MM.1S (cell line): ENCODE results near the gene HERPUD2.
A peak's percentile ranks its signal among the peaks of the same experiment; 100 is the strongest.

Source experiments
- DNase-seq: peaks from one replicate; pipeline ENCODE4 v3.0.0-alpha.2; 2015
- H2AFZ ChIP-seq: fragments of 300-600 bp; sonication (generic); 2 replicates; pipeline ENCODE4 v1.6.0; 2016; ENCODE audit warnings: antibody characterized with exemption, low read length
- H3F3A ChIP-seq: fragments of 300-600 bp; sonication (generic); 2 replicates; pipeline ENCODE4 v1.6.1; 2016; ENCODE audit warnings: mild to moderate bottlenecking, antibody characterized with exemption, low read length, moderate library complexity, mixed read lengths; ENCODE audit not compliant: insufficient read depth
- H3K27ac ChIP-seq: fragments of 300-600 bp; sonication (generic); 2 replicates; pipeline ENCODE4 v1.5.1; 2016; ENCODE audit warnings: mild to moderate bottlenecking, low read length
- H3K27me3 ChIP-seq: fragments of 300-600 bp; sonication (generic); replicated peaks from 2 replicates; pipeline ENCODE4 v1.6.0; 2016; ENCODE audit warnings: low read length; ENCODE audit not compliant: insufficient read depth
- H3K36me3 ChIP-seq: fragments of 300-600 bp; sonication (generic); replicated peaks from 2 replicates; pipeline ENCODE4 v1.6.1; 2016; ENCODE audit warnings: mild to moderate bottlenecking, low read length, mixed read lengths; ENCODE audit not compliant: insufficient read depth
- H3K4me1 ChIP-seq: fragments of 300-600 bp; sonication (generic); 2 replicates; pipeline ENCODE4 v1.6.1; 2016; ENCODE audit warnings: low read length, mixed read lengths
- H3K4me2 ChIP-seq: fragments of 300-600 bp; sonication (generic); 2 replicates; pipeline ENCODE4 v1.6.0; 2016; ENCODE audit warnings: low read depth, low read length
- H3K4me3 ChIP-seq: fragments of 300-600 bp; sonication (generic); 2 replicates; pipeline ENCODE4 v1.5.1; 2016; ENCODE audit warnings: low read length, mixed read lengths
- H3K79me2 ChIP-seq: fragments of 300-600 bp; sonication (generic); 2 replicates; pipeline ENCODE4 v1.6.1; 2016; ENCODE audit warnings: mixed run types, low read length, mixed read lengths
- H3K9ac ChIP-seq: fragments of 300-600 bp; sonication (generic); 2 replicates; pipeline ENCODE4 v1.6.1; 2016; ENCODE audit warnings: low read length, mixed read lengths
- H3K9me2 ChIP-seq: fragments of 300-600 bp; sonication (generic); replicated peaks from 2 replicates; pipeline ENCODE4 v1.6.1; 2016; ENCODE audit warnings: mild to moderate bottlenecking, low read length, mixed read lengths; ENCODE audit not compliant: insufficient read depth
- H3K9me3 ChIP-seq: fragments of 300-600 bp; sonication (generic); replicated peaks from 2 replicates; pipeline ENCODE4 v1.6.1; 2016; ENCODE audit warnings: mild to moderate bottlenecking, low read length, mixed read lengths; ENCODE audit not compliant: insufficient read depth
- H4K20me1 ChIP-seq: fragments of 300-600 bp; sonication (generic); 2 replicates; pipeline ENCODE4 v1.6.1; 2016; ENCODE audit warnings: mild to moderate bottlenecking, low read length, moderate library complexity, mixed read lengths; ENCODE audit not compliant: insufficient read depth
- CTCF ChIP-seq: fragments of 300-600 bp; sonication (generic); IDR thresholded peaks from 2 replicates; pipeline ENCODE4 v1.5.1; 2016; ENCODE audit warnings: antibody characterized with exemption, low read length, mixed read lengths
- EZH2 ChIP-seq: fragments of 300-600 bp; sonication (generic); optimal IDR thresholded peaks from 2 replicates; pipeline ENCODE3; 2017; ENCODE audit warnings: low read depth, mild to moderate bottlenecking, antibody characterized with exemption, low read length, mixed read lengths
- EZH2phosphoT487 ChIP-seq: fragments of 300-600 bp; sonication (generic); IDR thresholded peaks from 2 replicates; pipeline ENCODE4 v1.6.1; 2018; ENCODE audit warnings: antibody characterized with exemption, low read length

Gene HERPUD2

GRCh38 chr7:35729061-35729783 is 34.3 kb upstream of the HERPUD2 start:
- Histone ChIP-seq H3K4me1 (peaks cover 58% of the 10 kb centered on the region), H3K27me3 (no peaks in the 10 kb centered on the region), H2AFZ (no peak overlapping the region), H3K36me3 (no peaks in the 10 kb centered on the region), H3K9ac (peak overlapping the region; percentile 48; the same call in 1 of the 2 replicates), H3K4me2 (peak overlapping the region; percentile 59), H3K4me3 (no peak overlapping the region; the same call in 1 of the 2 replicates), H3K9me2 (no peaks in the 10 kb centered on the region), H3K9me3 (no peaks in the 10 kb centered on the region), H3F3A (peaks cover 32% of the 10 kb centered on the region), H4K20me1 (no peaks in the 10 kb centered on the region), H3K79me2 (no peaks in the 10 kb centered on the region), H3K27ac (peak overlapping the region; percentile 91)
- no peak for TF ChIP-seq CTCF
- no peak for TF ChIP-seq EZH2phosphoT487
- no peak for TF ChIP-seq EZH2
- peak; percentile 56 for DNase-seq

GRCh38 chr7:35728412-35729060 is 33.6 kb upstream of the HERPUD2 start:
- peak overlapping the region; percentile 30 for H3K4me2 ChIP-seq
- no peaks in the 10 kb centered on the region for H3K79me2 ChIP-seq
- H2AFZ ChIP-seq = peak overlapping the region; percentile 6; the same call in 1 of the 2 replicates
- H3K27me3 ChIP-seq = no peaks in the 10 kb centered on the region
- H3F3A ChIP-seq = peaks cover 32% of the 10 kb centered on the region
- peak overlapping the region; percentile 91 for H3K27ac ChIP-seq
- TF ChIP-seq CTCF (no peak), EZH2 (no peak)
- H3K9me3 ChIP-seq = no peaks in the 10 kb centered on the region
- H3K4me1 ChIP-seq = peaks cover 64% of the 10 kb centered on the region
- no peaks in the 10 kb centered on the region for H3K36me3 ChIP-seq
- H3K4me3 ChIP-seq = no peak overlapping the region
- H3K9ac ChIP-seq = peak overlapping the region; percentile 48; the same call in 1 of the 2 replicates
- no peaks in the 10 kb centered on the region for H4K20me1 ChIP-seq
- no peak for DNase-seq
- no peaks in the 10 kb centered on the region for H3K9me2 ChIP-seq

- H4K20me1 ChIP-seq = no peaks in the 10 kb centered on the region
- no peaks in the 10 kb centered on the region for H3K9me2 ChIP-seq
- no peak overlapping the region for H2AFZ ChIP-seq
- TF ChIP-seq EZH2 (no peak), EZH2phosphoT487 (no peak)
- peaks cover 32% of the 10 kb centered on the region for H3F3A ChIP-seq
- H3K36me3 ChIP-seq = no peaks in the 10 kb centered on the region
- no peak overlapping the region for H3K4me2 ChIP-seq
- peaks cover 67% of the 10 kb centered on the region for H3K4me1 ChIP-seq
- no peak overlapping the region for H3K4me3 ChIP-seq
- DNase-seq = no peak
- H3K79me2 ChIP-seq = no peaks in the 10 kb centered on the region
- no peaks in the 10 kb centered on the region for H3K9me3 ChIP-seq
- no peak overlapping the region for H3K9ac ChIP-seq
- no peak overlapping the region for H3K27ac ChIP-seq
- H3K27me3 ChIP-seq = no peaks in the 10 kb centered on the region
Measured at GRCh38 chr7:35727571-35727970, 32.6 kb upstream of the HERPUD2 start.
